T-helper 2 cell (primary cell): Measurements from ENCODE around the gene ZNF674.
"Not testable (repeated sequence)": the region's sequence is repeated elsewhere in the genome, so short reads cannot be mapped to it uniquely, and the experiment has no call there.

Source experiments
- DNase-seq, 5 experiments: peaks; one replicate each; pipeline versions ENCODE4 v3.0.0 to v3.0.0-alpha.2; 2012 to 2022

Gene ZNF674

GRCh38 chrX:46461660-46462191 lies 83.5 kb downstream of the ZNF674 start:
- DNase-seq, result peak in 1 of 5 experiments; percentile 26

GRCh38 chrX:46460801-46461659 lies 84.2 kb downstream of the ZNF674 start:
- DNase-seq, result not testable (repeated sequence)

- no peak for DNase-seq
Measured at GRCh38 chrX:46459603-46460002, 85.6 kb downstream of the ZNF674 start.

GRCh38 chrX:46456125-46456922 lies 88.9 kb downstream of the ZNF674 start:
- no peak for DNase-seq
